Karpas-422 (cell line): ENCODE results near the gene KCNJ6. TPM values are rescaled to one million over a fixed set of nuclear protein-coding genes. Genes with fewer than 3 reads are reported as not detected.

Experiments used
- DNase-seq: peaks from one replicate; pipeline ENCODE4 v3.0.0-alpha.2; 2015
- H2AFZ ChIP-seq: fragments of 200-600 bp; sonication (generic); 2 replicates; pipeline ENCODE4 v1.6.1; 2014; ENCODE audit warnings: antibody characterized with exemption, low read length, mixed read lengths
- H3K27ac ChIP-seq: fragments of 200-600 bp; sonication (generic); 2 replicates; pipeline ENCODE4 v1.5.1; 2014; ENCODE audit warnings: mild to moderate bottlenecking, low read length, moderate library complexity
- H3K27me3 ChIP-seq: fragments of 200-600 bp; sonication (generic); 2 replicates; pipeline ENCODE4 v1.6.1; 2014; ENCODE audit warnings: low read length, mixed read lengths
- H3K36me3 ChIP-seq: fragments of 200-600 bp; sonication (generic); 2 replicates; pipeline ENCODE4 v1.6.1; 2014; ENCODE audit warnings: low read length, mixed read lengths; ENCODE audit not compliant: insufficient read depth
- H3K4me1 ChIP-seq: fragments of 200-600 bp; sonication (generic); 2 replicates; pipeline ENCODE4 v1.6.1; 2014; ENCODE audit warnings: mild to moderate bottlenecking, low read length, mixed read lengths
- H3K4me2 ChIP-seq: fragments of 200-600 bp; sonication (generic); 2 replicates; pipeline ENCODE4 v1.6.1; 2014; ENCODE audit warnings: low read length, low read depth, mild to moderate bottlenecking; ENCODE audit not compliant: poor library complexity, severe bottlenecking
- H3K4me3 ChIP-seq: fragments of 200-600 bp; sonication (generic); 2 replicates; pipeline ENCODE4 v1.5.1; 2014; ENCODE audit warnings: mild to moderate bottlenecking, antibody characterized with exemption, low read length, mixed read lengths
- H3K79me2 ChIP-seq: fragments of 200-600 bp; sonication (generic); 2 replicates; pipeline ENCODE4 v1.6.1; 2014; ENCODE audit warnings: mild to moderate bottlenecking, low read length, mixed read lengths
- H3K9ac ChIP-seq: fragments of 200-600 bp; sonication (generic); 2 replicates; pipeline ENCODE4 v1.6.0; 2014; ENCODE audit warnings: low read length
- H3K9me2 ChIP-seq: fragments of 200-600 bp; sonication (generic), shearing (Covaris generic); replicated peaks from 2 replicates; pipeline ENCODE4 v1.6.0; 2014; ENCODE audit warnings: mild to moderate bottlenecking, low read length, moderate library complexity; ENCODE audit not compliant: insufficient read depth
- H3K9me3 ChIP-seq: fragments of 300-700, 200-600 bp; sonication (generic); 2 replicates; pipeline ENCODE4 v1.6.1; 2014; ENCODE audit warnings: low read length, mixed read lengths
- H4K20me1 ChIP-seq: fragments of 200-600 bp; sonication (generic); 2 replicates; pipeline ENCODE4 v1.6.1; 2014; ENCODE audit warnings: mild to moderate bottlenecking, antibody characterized with exemption, low read length, low read depth; ENCODE audit not compliant: insufficient read depth
- total RNA-seq: library from RNA; depleted of rRNA; stranded (reverse); fragments of >200 nt; shearing (Covaris generic); gene quantifications from 2 replicates; pipeline ENCODE4 v1.2.3, GENCODE V29; 2014; ENCODE audit warnings: low replicate concordance

KCNJ6 gene
- total RNA-seq, 1 experiment from 2014 or later, result not detected

DNA sequence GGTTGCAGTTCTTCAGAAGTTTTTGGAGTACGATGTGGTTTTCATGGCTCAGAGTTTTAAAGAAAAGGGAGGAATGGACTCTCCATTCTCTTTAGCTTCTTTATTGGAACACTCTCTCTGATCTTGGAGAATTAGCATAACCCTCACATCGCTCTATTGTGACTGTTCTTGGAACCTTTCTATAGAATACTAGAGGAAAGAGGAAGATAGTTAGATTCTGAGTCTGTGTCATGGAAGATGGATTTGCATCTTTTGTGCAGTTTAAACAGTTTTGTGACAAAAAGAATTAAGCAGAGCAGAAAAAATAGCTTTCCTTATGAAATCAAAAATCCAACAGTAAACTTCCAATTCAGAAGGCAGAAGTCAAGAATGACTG is 61.0 kb downstream of the KCNJ6 start:
- Histone ChIP-seq H3K27ac (no peak overlapping the region), H3K9me3 (peaks cover 2% of the 10 kb centered on the region; the same call in 1 of the 2 replicates)

DNA sequence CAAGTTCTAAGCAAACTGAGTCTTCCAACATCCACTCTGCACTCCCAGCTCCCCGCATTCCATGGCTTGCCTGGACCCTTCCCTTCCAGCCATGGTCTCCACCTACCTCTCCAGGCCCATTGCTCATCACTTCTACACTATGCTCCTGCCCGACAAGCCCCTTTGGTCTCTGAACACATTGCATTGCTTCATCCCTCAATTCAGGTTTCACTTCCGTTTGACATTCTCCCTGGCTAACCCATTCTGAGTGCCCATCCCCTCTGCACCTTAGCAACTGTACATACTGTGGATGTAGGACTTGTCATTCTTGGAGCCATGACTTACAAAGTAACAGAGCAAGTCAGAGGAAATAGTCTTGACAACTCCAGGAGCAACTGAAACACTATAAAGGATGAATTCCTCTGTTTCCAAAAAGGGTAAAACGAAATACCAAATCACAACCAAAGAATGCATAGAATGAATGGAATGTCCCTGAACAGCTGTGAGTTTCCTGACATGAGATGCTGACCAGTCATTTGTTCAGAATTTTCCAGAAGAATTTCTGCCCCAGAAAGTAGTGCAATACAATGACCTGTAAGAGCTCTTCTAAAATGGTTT is 66.7 kb downstream of the KCNJ6 start:
- Histone ChIP-seq H3K9ac (no peak overlapping the region), H2AFZ (no peak overlapping the region), H3K27ac (no peak overlapping the region), H3K79me2 (no peaks in the 10 kb centered on the region), H3K27me3 (peaks cover 3% of the 10 kb centered on the region; the same call in 1 of the 2 replicates), H3K36me3 (no peaks in the 10 kb centered on the region), H3K4me2 (no peak overlapping the region), H3K9me3 (peaks cover 2% of the 10 kb centered on the region; the same call in 1 of the 2 replicates), H3K4me1 (peaks cover 9% of the 10 kb centered on the region), H3K9me2 (no peaks in the 10 kb centered on the region), H4K20me1 (no peaks in the 10 kb centered on the region), H3K4me3 (no peak overlapping the region)
- DNase-seq, result no peak

More for the DNA sequence above, 61.0 kb downstream of the KCNJ6 start:
- H3K4me2 ChIP-seq, result no peak overlapping the region
- no peaks in the 10 kb centered on the region for H3K4me1 ChIP-seq
- no peaks in the 10 kb centered on the region for H3K79me2 ChIP-seq
- H3K9me2 ChIP-seq, result no peaks in the 10 kb centered on the region
- no peak overlapping the region for H3K4me3 ChIP-seq
- no peak for DNase-seq
- H2AFZ ChIP-seq, result no peak overlapping the region
- H3K36me3 ChIP-seq, result no peaks in the 10 kb centered on the region
- 0 out of 2 replicates have a peak, but pooled peaks cover 3% of the 10 kb centered on the region for H3K27me3 ChIP-seq
- H3K9ac ChIP-seq, result no peak overlapping the region
- H4K20me1 ChIP-seq, result no peaks in the 10 kb centered on the region

DNA sequence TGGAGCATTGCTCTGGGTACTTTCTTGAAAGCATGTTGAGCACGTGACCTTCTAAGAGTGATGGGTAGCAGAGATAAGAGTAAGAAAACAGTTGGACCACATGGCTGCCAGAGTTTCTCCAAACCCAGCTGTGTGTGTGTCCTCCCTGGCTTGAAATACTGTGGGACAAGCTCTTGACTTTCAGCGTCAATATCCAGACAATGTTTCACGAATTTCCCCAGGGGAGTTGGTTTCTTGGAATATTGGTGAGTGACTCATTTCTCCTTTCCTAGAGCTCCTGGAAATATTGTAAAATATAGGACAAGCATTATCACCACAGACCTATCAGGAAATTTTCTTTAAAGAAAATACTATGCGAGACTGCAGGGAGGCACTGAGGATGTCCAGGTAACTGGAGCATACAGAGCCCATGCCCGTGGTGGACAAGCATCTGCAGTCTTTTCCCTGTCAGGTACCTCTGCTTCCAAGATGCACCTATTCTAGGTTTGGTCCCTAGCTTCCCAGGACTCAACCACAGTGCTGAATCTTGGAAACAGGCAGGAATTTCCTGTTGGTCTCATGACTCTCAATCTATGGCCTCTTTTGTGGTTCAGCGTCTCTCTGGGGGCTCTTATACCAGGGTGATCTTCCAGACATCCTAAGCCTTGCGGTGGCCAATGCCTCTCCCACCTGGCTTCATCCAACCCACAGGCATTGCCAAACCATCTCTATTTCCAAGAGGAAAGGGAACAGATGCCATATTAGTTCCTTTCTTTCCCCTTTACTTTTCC is 67.4 kb downstream of the KCNJ6 start:
- no peak overlapping the region for H2AFZ ChIP-seq
- no peak overlapping the region for H3K4me2 ChIP-seq
- no peak overlapping the region for H3K27ac ChIP-seq
- H3K36me3 ChIP-seq, result no peaks in the 10 kb centered on the region
- peaks cover 9% of the 10 kb centered on the region for H3K4me1 ChIP-seq
- H3K9me3 ChIP-seq, result no peaks in the 10 kb centered on the region; the same call in 1 of the 2 replicates
- H4K20me1 ChIP-seq, result no peaks in the 10 kb centered on the region
- no peaks in the 10 kb centered on the region for H3K79me2 ChIP-seq
- DNase-seq, result no peak
- H3K9ac ChIP-seq, result no peak overlapping the region
- H3K27me3 ChIP-seq, result peaks cover 3% of the 10 kb centered on the region; the same call in 1 of the 2 replicates
- no peaks in the 10 kb centered on the region for H3K9me2 ChIP-seq
- no peak overlapping the region for H3K4me3 ChIP-seq

DNA sequence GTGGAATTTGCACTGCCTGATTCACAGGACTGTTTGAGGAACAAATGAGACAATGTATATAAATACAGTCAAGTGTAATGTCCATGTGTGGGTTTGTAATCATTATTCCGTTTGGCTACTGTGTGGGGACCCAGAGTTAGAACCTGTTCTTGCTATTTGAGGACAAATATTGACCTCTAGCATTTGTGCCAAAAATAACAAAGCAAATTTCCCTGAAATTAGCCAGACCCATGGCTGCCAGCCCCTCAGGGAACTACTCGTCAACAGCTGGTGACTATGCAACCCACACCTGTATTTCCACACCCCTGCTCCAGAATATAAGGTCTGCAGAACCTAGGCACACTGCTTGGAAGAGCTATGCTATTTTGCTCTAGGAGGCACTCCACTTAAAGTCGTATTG is 70.7 kb downstream of the KCNJ6 start:
- H4K20me1 ChIP-seq, result no peaks in the 10 kb centered on the region
- no peak overlapping the region for H3K27ac ChIP-seq
- H3K79me2 ChIP-seq, result no peaks in the 10 kb centered on the region
- no peaks in the 10 kb centered on the region for H3K9me3 ChIP-seq
- no peak overlapping the region for H3K4me3 ChIP-seq
- H3K36me3 ChIP-seq, result no peaks in the 10 kb centered on the region
- H3K27me3 ChIP-seq, result no peaks in the 10 kb centered on the region; the same call in 1 of the 2 replicates
- H2AFZ ChIP-seq, result no peak overlapping the region
- no peak for DNase-seq
- no peak overlapping the region for H3K9ac ChIP-seq
- no peaks in the 10 kb centered on the region for H3K9me2 ChIP-seq
- H3K4me2 ChIP-seq, result no peak overlapping the region
- H3K4me1 ChIP-seq, result peaks cover 9% of the 10 kb centered on the region

DNA sequence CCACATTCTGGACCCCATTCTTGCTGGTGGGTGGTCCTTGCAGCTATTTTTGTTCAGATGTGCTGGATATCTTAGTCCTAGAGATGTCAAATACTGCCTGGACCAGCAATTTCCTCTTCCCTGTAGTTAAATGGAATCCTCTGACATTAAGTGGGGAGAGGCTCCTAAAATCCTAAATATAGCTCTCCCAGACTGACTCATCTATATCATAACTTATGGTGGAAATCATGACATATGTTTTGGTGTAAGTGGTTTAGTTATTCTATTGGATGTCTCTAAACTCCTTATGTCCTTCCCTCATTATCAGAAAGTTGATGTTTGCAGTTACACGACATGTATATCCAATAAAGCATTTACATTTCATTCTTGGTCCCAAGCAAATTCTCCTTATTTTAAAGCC is 73.1 kb downstream of the KCNJ6 start:
- no peak overlapping the region for H3K4me2 ChIP-seq

DNA sequence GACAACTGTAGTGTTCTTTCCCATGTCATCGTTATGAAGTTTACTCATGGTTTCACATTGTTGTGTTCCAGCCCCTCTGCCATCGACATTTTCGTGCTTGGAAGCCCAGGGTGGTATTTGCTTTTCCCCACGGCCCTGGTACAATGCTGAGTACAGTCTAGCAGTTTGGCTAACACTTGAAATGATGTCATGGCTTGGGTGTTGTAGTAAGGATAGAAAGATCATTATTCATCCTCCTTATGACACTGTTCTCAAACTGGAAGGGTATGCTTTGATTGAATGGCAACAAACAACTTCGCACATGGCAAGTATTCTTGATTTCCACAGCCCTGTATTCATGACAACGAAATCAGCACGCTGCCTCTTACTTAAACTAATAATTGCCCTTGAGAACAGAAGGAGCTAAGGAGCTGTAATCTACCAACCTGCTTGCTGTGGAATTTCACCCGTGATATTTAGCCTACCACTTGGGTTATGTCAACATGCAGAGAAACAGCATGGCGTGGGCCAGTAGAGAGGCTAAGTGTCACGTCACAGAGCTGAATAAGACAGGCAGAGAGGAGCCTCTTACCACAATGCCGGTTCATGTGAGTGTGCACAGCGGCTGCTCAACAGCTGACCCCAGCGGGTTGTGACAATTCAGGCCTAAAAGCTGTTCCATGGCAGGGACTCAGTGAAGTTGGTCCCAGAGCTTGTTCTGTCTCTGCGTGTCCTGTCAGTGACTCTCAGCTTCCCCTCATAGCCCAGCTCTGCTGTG is 73.9 kb downstream of the KCNJ6 start:
- no peaks in the 10 kb centered on the region for H3K9me2 ChIP-seq
- H3K4me2 ChIP-seq, result no peak overlapping the region
- H3K36me3 ChIP-seq, result no peaks in the 10 kb centered on the region
- DNase-seq, result no peak
- H3K27me3 ChIP-seq, result no peaks in the 10 kb centered on the region; the same call in 1 of the 2 replicates
- H3K9ac ChIP-seq, result no peak overlapping the region
- no peak overlapping the region for H3K4me3 ChIP-seq
- H2AFZ ChIP-seq, result no peak overlapping the region
- no peaks in the 10 kb centered on the region for H3K79me2 ChIP-seq
- H3K27ac ChIP-seq, result no peak overlapping the region
- no peaks in the 10 kb centered on the region for H3K9me3 ChIP-seq
- peaks cover 9% of the 10 kb centered on the region for H3K4me1 ChIP-seq
- no peaks in the 10 kb centered on the region for H4K20me1 ChIP-seq

More for the DNA sequence above, 73.1 kb downstream of the KCNJ6 start:
- no peaks in the 10 kb centered on the region for H4K20me1 ChIP-seq
- no peak overlapping the region for H3K4me3 ChIP-seq
- H2AFZ ChIP-seq, result no peak overlapping the region
- H3K9ac ChIP-seq, result no peak overlapping the region
- H3K79me2 ChIP-seq, result no peaks in the 10 kb centered on the region
- H3K27ac ChIP-seq, result no peak overlapping the region
- H3K4me1 ChIP-seq, result peaks cover 9% of the 10 kb centered on the region
- H3K9me2 ChIP-seq, result no peaks in the 10 kb centered on the region
- no peaks in the 10 kb centered on the region for H3K9me3 ChIP-seq
- H3K27me3 ChIP-seq, result no peaks in the 10 kb centered on the region; the same call in 1 of the 2 replicates
- DNase-seq, result no peak
- H3K36me3 ChIP-seq, result no peaks in the 10 kb centered on the region

DNA sequence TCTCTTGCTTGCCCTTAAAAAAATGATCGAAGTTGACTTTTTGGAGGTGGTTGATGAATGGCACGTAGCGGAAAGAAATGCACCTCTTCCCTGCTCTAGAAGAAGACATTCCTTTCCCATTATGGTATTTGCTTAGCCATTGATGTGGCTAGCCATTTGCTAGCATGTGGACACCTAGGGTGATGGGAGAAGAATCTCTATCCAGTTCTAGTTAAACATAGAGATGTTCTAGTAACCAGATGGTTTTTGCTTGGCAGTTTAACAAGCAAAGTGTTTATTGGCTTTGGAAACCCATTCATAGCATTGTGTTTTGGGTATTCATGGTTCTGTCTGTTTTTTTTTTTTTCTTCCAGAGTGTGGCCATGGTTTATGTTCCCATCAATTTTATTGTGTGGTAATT is 78.9 kb downstream of the KCNJ6 start:
- Histone ChIP-seq H3K79me2 (no peaks in the 10 kb centered on the region), H3K4me1 (no peaks in the 10 kb centered on the region), H3K27ac (no peak overlapping the region), H2AFZ (no peak overlapping the region), H3K36me3 (no peaks in the 10 kb centered on the region), H4K20me1 (no peaks in the 10 kb centered on the region), H3K9me2 (no peaks in the 10 kb centered on the region), H3K4me3 (no peak overlapping the region), H3K27me3 (no peaks in the 10 kb centered on the region), H3K4me2 (no peak overlapping the region), H3K9me3 (no peaks in the 10 kb centered on the region), H3K9ac (no peak overlapping the region)
- DNase-seq, result no peak

DNA sequence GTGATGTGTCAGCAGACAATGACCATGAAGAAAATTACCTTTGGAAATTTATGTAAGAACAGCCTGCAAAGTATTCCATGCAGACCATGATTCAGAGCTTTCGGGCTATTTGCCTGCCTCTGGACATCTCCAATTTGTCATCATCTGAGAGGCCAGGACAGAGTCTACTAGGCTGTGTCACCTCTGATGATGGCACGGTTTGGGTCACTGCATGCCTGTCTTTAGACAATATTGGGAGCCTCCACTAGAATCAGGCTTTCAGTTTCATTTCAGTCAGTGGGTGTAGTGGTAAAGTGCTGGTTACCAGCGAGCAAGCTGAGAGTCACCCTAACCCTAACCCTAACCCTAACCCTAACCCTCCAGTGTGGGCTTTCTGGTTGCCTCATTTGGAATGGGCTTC is 80.8 kb downstream of the KCNJ6 start:
- H3K27me3 ChIP-seq, result no peaks in the 10 kb centered on the region
- H4K20me1 ChIP-seq, result no peaks in the 10 kb centered on the region
- no peaks in the 10 kb centered on the region for H3K4me1 ChIP-seq
- H3K27ac ChIP-seq, result no peak overlapping the region
- H3K79me2 ChIP-seq, result no peaks in the 10 kb centered on the region
- no peak overlapping the region for H2AFZ ChIP-seq
- no peak overlapping the region for H3K4me2 ChIP-seq
- H3K9me3 ChIP-seq, result no peaks in the 10 kb centered on the region
- H3K4me3 ChIP-seq, result no peak overlapping the region
- no peaks in the 10 kb centered on the region for H3K9me2 ChIP-seq
- no peaks in the 10 kb centered on the region for H3K36me3 ChIP-seq
- H3K9ac ChIP-seq, result no peak overlapping the region
- DNase-seq, result no peak
